Measurements from ENCODE around the gene C14orf180.

Gene C14orf180

GRCh38 chr14:104561124-104561557 is 18.4 kb upstream of the C14orf180 start:
- TF ChIP-seq FOXP2 (optimal IDR thresholded peaks at IDR 0.05; ENCODE audit: borderline replicate concordance, extremely low read depth, extremely low read length, insufficient read depth) (no peak), REST (IDR thresholded peaks at IDR 0.05; ENCODE audit: insufficient read depth in 1 of 2, low read depth in 2 of 2, low read length in 2 of 2) (no peak)

- no peak for TF ChIP-seq FOXP2 (optimal IDR thresholded peaks at IDR 0.05; ENCODE audit: borderline replicate concordance, extremely low read depth, extremely low read length, insufficient read depth)
- no peak for TF ChIP-seq TAF1 (IDR thresholded peaks at IDR 0.05; ENCODE audit: borderline replicate concordance, insufficient read depth, low read length)
- no peak for TF ChIP-seq SIN3A (IDR thresholded peaks at IDR 0.05; ENCODE audit: borderline replicate concordance, insufficient read depth, low read length)
- no peak for TF ChIP-seq POLR2AphosphoS5 (IDR thresholded peaks at IDR 0.05; ENCODE audit: low read depth, low read length)
- no peak for TF ChIP-seq REST (IDR thresholded peaks at IDR 0.05; ENCODE audit: insufficient read depth in 1 of 2, low read depth in 2 of 2, low read length in 2 of 2)
Measured at GRCh38 chr14:104561632-104562495, 17.7 kb upstream of the C14orf180 start.

- TF ChIP-seq POLR2AphosphoS5 (IDR thresholded peaks at IDR 0.05; ENCODE audit: low read depth, low read length), result no peak
- TF ChIP-seq TAF1 (IDR thresholded peaks at IDR 0.05; ENCODE audit: borderline replicate concordance, insufficient read depth, low read length), result no peak
- no peak for TF ChIP-seq FOXP2 (optimal IDR thresholded peaks at IDR 0.05; ENCODE audit: borderline replicate concordance, extremely low read depth, extremely low read length, insufficient read depth)
- TF ChIP-seq SIN3A (IDR thresholded peaks at IDR 0.05; ENCODE audit: borderline replicate concordance, insufficient read depth, low read length), result no peak
- TF ChIP-seq REST (IDR thresholded peaks at IDR 0.05; ENCODE audit: insufficient read depth in 1 of 2, low read depth in 2 of 2, low read length in 2 of 2), result no peak
Measured at GRCh38 chr14:104562606-104563005, 17.0 kb upstream of the C14orf180 start.

- TF ChIP-seq SIN3A (IDR thresholded peaks at IDR 0.05; ENCODE audit: borderline replicate concordance, insufficient read depth, low read length) (no peak), FOXP2 (optimal IDR thresholded peaks at IDR 0.05; ENCODE audit: borderline replicate concordance, extremely low read depth, extremely low read length, insufficient read depth) (no peak), REST (IDR thresholded peaks at IDR 0.05; ENCODE audit: insufficient read depth in 1 of 2, low read depth in 2 of 2, low read length in 2 of 2) (no peak), TAF1 (IDR thresholded peaks at IDR 0.05; ENCODE audit: borderline replicate concordance, insufficient read depth, low read length) (no peak), POLR2AphosphoS5 (IDR thresholded peaks at IDR 0.05; ENCODE audit: low read depth, low read length) (no peak)
Measured at GRCh38 chr14:104563191-104563741, 16.3 kb upstream of the C14orf180 start.
